NCI-H128 (cell line): Measurements from ENCODE around the gene CACNA1S.

Source experiments
- DNase-seq: peaks from one replicate; lab custom pipeline; 2025; ENCODE audit not compliant: unreplicated experiment; lab: John Stamatoyannopoulos, UW

The CACNA1S gene

DNA sequence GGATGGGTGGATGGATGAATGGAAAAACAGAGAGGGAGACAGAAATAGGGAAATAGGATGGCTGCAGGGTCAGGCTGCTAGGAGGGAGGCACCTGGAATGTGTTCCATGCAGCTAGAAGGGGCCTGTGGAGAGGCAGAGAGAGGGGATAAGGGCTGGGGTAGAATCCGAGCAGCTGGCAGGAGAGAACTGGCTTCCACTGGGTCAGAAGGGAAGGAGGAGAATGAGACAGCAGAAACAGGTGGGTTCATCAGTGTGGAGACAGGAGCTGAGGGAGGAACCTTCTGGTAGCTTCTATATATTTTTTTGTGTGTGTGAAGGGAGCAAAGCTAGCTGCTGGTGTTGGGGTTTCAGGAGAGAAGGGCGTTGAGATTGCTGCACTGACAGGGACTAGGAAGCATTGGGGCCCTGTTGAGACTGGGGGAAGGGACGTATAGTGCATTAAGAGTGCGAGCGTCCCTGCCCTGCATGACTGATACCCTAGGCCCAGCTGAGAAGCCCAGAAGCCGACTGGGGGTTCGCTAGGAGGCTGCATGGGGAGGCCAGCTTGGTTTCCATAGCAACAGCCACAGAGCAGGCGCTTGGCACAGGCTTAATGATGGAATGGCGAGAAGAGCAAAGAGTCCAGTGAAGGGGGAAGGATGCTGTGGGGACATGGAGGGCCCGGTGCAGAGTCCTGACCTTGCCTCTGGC, 73.9 kb downstream of the CACNA1S start:
- no peak for DNase-seq

DNA sequence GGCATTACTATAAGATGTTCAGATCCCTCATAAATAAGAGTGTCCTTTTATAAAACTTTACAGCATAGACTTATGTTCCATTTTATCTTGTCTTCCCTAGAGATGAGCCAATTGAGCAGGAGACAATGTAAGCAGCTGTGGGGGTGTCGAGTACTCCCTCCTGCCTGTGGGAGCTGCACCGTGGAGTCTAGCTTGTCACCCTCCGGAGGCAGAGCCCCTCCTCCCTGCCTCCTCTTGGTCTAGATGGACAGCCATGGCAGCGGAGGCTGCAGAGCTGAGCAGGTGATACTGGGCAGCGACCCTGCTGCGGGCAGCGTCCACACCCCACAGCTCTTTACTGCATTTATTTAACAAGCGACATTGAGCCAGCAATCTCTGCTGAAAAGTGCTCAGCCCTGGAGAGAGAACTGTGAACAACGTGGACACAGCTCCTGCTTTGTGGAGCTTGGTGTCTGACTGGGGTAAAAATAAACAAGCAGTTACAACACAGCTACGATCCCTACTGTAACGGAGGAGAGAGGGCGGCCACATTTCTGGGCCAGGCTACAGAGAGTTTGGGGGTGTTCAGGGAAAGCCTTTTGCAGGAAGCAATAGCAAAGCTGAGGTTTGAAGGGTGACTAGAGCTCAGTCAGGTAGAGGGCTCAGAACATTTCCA, 75.9 kb downstream of the CACNA1S start:
- no peak for DNase-seq

DNA sequence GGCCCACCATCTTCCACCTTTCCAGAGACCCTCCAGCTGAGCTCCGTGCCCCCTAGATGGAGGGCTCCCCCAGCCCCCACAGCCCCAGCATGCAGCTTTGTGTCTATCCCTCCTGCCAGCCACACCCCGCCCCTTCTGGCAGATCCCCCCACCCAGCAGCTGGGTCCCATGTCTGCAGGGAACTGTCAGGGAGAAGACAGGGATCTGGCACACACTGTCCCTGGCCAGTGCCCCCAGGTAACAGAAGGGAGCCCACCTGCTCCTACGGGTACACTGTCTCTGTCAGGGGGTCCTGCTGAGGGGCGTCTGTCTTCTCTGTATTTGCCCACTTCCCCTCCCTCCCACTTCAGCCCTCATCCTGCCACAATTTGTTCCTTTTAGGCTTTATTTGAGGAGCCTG, 77.6 kb downstream of the CACNA1S start:
- DNase-seq, result no peak

DNA sequence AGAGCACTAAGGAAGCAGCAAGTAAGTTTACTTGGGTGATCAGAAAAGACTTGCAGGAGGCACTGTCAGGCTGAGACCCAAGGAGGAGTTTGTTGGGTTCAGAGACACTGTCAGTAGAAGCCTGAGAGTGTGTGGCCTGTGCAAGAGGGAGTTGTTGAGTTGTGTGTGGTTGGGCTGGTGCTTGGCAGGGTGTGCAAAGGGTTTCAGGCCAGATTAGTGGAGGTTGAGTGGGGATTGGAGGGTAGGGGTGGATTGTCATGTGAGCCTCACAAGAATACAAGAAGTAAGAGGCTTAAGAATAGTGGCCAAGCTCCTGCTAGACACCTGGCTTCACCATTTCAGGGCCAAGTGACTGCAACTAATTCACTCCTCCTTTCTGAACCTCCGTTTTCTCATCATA, 79.8 kb downstream of the CACNA1S start:
- no peak for DNase-seq

DNA sequence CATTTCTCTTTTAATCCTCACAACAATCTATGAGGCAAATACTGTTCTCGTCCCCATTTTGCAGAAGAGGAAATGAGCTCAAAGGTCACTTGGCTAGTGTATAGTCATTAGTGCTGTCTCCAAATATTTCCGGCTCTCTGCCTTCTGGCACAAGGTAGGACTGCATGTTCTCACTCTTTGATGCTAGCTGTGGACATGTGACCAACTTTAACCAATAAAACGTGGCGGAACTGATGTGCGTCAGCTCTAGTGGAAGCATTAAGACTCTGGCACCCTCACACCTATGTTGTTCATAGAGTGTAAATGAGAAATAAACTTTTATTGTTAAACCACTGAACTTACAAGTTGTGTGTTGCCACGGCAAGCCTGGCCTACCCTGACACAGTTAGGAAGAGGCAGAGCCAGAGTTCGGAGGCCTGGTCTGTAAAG, 83.8 kb downstream of the CACNA1S start:
- DNase-seq, result no peak

DNA sequence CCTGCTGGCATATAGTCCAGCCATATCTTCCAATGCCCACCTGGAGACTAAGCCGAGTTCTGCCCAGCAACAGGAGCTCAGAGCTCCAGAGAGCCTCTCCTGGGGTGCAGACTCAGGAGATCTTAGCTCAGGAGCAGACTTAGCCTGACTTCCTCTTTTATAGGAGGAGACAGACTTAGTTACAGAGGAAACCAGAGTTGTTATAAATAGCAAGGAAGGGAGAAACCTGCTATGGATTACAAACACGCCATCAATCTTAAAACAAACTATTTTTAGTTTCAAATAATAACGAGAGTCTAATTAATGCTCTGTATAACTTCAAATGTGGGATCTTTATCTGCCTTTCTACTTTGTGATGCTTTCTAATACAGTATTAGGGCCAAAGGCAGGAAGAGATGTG, 85.4 kb downstream of the CACNA1S start:
- DNase-seq, result no peak

DNA sequence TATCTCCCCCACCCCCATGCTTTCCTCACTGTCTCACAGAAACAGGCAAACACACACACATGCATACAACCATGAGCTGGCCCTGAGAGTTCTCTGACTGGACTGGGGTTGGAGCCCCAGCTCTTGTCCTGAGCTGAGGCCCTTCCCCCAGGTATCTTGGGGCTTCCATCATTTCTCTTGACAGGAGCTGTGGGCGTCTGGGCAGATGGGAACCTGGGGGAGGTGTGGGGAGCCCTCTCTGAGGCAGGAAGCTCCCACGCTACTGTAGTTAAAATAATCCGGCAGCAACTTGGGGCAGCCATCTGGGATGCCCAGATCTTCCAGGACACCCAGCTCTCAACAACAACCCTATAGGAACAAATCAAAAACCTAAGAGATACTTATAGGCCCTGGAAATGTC, 86.0 kb downstream of the CACNA1S start:
- DNase-seq, result no peak

DNA sequence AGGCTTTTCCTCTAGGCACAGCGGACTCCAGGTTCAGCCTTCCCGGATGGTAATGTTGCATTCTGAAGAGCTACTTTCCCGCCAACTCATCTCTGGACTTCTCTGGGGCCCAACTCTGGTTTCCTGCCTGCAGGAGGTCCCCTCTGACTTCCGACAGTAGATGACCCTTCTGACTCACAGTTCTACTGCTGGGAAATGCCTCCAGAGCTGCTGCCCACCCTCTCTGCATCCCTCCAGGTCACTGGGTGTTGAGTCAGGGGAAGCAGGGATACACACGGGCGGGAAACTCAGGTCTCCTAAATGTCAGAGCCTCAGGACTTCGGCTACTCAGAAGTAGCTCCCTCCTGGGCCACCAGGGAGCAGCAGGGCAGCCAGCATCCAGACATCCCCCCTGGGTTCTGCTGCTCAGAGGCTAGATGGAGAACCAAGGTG, 86.6 kb downstream of the CACNA1S start:
- no peak for DNase-seq

DNA sequence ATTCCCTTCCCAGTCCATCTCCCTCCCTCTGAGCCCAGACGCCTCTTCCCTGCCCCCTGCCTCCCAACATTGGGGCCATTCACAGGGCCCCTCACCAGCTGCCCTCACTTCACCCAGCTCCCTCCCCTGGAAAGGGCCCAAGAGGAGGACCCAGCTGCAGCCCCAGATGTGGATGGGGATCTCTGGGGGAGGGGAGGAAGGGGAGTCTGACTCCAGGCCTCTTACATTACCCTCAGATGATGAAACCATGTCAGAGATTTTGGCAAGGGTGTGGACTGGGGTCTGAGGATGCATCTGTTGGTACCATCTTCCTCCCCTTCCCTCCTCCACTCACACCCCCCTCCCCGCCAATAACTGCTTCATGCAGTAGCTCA, 87.6 kb downstream of the CACNA1S start:
- no peak for DNase-seq

DNA sequence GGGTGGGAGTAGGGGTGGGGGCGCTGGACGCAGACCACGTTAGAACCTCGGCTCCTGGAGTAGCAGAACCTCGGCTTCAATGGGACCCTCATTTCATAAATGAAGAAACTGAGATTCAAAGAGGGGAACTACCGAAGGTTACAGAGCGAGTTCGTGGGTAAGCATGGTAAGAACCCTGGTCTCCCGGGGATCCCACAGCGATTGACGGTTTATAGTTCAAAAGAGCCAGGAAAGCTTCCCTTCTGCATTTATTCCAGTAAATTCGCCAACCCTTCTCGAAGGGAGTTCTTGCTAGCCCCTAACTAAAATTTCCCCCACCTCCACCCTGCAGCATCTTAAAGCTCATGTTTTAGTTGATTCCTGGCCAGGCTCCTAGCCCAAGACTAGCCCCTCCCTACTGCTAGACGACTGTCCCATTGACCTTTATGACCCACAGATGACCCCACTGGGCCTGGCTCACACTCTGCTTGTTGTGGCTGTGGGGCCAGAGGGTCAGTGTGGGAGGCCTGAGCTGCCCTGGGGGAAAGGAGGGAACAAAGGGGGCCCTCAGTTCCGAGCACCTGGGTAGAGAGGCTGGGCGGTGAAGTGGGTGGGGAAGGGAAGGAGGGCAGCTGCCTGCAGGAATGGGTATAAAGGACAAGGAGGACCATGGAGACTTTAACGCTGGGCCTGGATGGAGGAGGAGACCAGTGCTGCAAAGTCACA, 88.2 kb downstream of the CACNA1S start:
- no peak for DNase-seq

DNA sequence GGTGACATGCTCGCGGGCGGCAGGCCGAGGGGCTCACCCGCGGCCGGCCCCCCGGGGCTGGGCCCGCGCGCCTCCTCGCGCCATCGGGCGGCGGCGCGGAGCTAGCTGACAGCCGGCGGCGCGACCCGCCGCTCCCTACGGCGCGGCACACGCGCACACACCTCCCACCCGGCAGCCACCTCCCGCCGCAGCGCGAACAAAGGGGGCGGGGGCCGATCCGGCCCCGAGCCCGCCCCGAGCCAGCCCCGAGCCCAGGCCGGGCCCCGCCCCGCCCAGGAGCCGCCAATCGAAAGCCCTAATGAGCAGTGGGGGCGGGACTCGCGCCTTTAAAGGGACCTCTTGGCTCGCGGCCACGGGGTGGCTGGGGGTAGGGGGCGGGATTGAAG, 88.7 kb downstream of the CACNA1S start, which contains the start of gene KIF21B:
Gene KIF21B, minus strand, starts transcription at position 198 of the 386 bp plus-strand sequence. CDS start 331 bp downstream, outside the sequence.
- peak; percentile 78 for DNase-seq

DNA sequence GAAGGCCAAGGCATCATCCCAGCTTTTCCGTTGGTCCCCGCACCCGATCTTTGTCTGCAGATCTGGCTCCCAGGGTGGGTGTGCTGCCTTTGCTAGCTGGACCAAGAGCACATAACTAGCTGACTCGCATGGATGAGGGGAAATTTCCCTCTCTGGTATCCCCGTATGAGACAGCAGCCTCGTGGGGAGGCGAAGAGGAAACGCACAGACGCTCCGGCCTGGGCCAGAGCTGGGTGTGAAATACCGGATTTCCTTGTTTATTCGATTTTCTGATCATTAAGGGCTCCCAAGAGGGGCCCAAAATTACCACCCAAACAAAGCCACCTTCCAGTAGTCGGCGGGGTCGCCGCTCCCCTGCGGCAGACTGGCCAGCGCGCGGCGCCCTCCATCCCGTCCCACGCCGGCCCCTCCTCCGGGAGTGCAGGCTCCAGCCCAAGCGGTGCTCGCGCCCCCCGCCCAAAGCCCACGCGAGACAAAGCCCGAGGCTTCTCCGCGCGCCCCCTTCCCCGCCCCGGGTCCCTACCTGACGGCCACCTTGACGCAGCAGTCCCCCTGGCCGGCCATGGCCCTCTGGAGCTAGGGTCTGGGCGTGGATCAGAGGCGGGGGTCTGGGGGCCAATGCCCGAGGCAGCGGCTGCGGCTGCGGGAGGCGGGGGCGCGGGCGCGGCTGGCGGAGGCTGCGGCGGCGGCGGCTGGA, 89.3 kb downstream of the CACNA1S start:
- DNase-seq, result no peak

DNA sequence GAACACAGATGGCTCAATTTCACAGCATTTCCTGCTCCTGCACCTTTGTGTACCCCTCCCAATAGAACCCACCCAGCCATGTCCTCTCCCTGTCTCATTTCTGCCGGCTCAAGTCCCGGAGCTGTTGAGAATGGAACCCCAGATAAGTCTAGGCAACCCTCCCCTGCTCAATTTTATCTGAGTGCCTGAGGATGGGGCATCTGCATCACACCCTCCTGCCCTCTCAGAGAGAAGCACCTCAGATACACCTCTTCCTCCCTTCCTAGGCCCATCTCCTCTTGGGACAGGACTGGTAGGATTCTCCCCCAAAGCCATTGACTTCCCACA, 89.8 kb downstream of the CACNA1S start:
- no peak for DNase-seq

DNA sequence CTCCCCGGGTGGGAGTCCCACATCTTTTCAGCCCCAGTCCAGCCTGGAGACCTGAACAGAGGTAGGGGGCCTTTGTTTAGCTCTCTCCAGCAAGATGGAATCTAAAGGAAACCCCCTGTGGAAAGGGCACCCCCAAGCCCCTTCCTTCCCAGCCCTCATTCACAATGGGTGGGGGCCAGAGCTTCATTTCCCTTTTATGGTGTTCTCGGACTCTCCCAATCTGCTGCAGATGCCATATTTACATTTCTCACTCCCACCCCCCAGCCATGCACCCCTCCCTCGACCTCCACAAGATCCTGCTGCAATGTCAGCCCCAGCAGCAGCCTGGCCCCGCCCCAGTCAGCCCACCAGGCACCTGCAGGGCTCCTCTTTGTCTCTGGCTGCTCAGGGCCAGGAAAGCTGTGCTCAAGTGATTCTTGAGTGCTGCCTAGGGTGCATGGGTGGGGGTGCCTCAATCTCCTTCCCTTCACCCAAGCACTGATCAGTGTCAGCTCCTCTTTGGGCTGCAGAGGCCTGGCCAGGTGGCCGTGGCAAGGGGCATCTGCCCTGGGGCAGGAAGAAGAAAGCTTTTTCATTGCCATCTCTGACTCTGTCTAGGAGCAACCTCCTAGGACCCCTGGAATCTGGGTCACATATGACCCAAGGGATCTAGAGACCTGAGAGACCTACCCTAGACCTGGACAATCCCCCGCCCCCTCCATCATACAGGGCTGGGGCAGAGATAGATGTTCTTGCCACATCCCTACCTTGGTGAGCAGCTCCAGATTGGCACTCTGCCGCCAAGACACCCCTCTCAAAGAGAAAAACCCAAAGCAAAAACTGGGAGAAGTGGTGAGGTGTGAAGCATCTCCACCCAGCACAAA, 90.4 kb downstream of the CACNA1S start:
- DNase-seq, result no peak

DNA sequence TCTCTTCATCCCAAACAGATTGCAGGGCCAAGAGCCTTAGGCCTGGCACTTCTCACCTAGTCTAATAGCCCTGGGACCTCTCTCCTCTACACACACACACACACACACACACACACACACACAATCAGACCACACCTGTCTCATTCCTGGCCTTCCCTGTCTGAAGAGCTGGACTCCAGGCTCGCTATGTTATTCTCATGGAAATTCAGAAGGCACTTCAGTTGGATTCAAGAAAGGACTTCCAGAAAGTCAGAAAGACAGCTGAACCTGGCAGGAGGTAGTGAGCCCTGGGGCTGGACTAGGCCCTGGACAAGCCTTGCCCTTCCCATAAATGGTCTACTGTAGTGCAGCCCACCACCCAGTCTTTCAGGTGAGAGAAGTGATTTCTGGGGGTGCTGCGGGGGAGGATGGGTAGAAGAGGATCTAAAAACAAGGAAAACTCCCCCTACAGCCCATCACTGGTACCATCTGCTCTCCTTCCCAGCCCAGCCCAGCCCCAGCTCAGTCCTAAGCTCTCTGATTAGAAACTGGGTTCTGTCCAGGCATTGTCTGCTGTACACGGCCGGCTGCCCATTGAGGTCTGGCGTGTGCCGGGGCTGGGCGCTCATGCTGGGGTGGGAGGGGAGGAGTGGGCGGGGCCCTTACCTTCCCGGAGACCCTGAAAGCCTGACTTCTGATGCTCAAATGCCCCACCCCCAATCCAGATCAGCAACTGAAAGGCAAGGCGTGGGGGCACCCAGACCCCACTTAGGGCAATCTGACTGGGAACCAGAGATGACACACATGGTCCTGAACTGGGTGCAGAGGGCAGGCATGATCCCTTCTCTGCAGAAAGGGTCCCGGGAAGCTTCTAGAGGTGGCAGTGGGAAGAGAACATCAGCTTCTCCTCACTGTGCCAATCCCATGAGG, 91.3 kb downstream of the CACNA1S start:
- no peak for DNase-seq

DNA sequence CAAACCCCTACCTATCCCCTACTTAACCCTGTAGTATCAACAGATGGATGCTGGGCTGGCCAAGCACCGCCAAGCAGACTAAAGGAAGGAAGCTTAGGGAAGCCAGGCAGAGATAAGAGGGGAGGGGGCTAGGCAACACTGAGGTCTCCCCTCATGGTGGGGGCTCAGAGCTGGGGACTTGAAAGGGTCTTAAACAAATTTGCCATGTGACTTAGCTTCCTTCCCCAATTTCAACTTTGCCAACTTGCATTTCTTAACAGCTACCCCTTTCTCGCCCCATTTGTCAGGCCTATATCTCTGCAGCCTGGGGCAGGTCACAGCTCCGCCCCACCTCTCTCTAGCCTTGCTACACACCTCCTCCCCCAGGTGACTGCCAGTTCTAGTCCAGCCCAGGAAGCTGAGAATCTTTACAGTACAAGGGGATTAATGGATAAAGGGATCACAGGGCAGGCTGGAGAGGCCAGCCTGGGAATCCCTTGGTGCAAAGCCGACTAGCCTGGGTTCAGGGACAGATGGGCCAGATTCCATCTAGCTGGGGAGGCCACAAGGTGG, 92.1 kb downstream of the CACNA1S start:
- no peak for DNase-seq

DNA sequence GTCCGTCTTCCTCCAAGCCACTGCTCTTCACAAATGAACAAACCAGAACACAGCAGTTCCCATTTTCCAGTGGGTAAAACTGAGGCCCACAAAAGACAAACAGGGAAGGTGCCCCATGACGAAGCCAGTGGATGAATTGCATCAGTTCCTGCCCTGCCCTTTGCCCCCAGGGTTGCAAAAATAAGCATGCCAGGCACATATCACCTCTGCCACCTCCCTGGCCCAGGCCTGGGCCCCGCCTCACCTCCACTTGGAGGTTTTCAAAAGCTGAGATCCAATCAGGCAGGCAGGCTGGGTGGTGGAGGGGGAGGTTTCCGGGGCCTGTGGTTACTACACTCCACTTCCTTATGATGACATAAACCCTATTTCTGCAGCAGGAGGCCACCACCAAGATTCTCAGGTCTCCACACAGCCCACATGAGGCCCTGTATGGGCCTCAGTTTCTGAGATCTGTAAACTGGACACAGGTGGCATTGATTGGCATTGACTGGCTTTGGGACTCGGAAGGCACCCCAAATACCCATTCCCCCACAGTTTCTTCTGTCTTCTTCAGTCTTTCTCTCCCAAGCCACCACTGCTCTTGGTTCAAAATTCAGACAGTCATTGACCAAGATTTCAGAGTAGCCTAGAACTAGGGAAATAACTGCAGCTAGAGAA, 92.8 kb downstream of the CACNA1S start:
- DNase-seq, result no peak

DNA sequence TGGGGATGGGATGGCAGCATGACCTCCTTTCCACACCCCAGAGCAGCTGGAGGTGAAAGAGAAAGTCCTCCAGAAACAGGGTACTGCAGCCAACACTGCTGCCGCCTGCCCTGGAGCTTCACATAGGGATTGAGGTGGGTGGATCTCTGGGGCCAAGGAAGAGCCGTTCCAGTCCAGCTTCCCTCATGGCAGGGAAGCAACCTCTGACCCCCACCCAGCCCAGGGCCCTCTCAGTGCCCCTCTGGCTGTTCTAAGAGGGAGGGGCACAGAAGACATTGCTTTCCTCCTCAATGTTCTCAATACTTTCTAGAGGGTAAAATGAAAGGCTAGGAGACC, 94.4 kb downstream of the CACNA1S start:
- no peak for DNase-seq
